Ammon's horn (tissue), 1 donor: ENCODE data around the gene RTN3.

Experiments used
- DNase-seq: peaks from one replicate; pipeline ENCODE4 v3.0.0-alpha.2; 2016; ENCODE audit warnings: low spot score

Gene RTN3

GRCh38 chr11:63745304-63746170, 64.2 kb downstream of the RTN3 start:
- peak; percentile 33 for DNase-seq

- DNase-seq = no peak
Measured at GRCh38 chr11:63747011-63747410, 65.7 kb downstream of the RTN3 start.

- DNase-seq = no peak
Measured at GRCh38 chr11:63749624-63750023, 68.3 kb downstream of the RTN3 start.

- DNase-seq = no peak
Measured at GRCh38 chr11:63756919-63757761, 75.8 kb downstream of the RTN3 start.

- DNase-seq = no peak
Measured at GRCh38 chr11:63760487-63761079, 79.3 kb downstream of the RTN3 start.

- no peak for DNase-seq
Measured at GRCh38 chr11:63761188-63761587, 79.9 kb downstream of the RTN3 start.

GRCh38 chr11:63761931-63762653, 80.8 kb downstream of the RTN3 start:
- peak; percentile 33 for DNase-seq

- DNase-seq = peak; percentile 41
Measured at GRCh38 chr11:63762654-63763495, 81.6 kb downstream of the RTN3 start.

GRCh38 chr11:63763496-63764339, 82.4 kb downstream of the RTN3 start:
- peak; percentile 45 for DNase-seq

- no peak for DNase-seq
Measured at GRCh38 chr11:63764340-63764678, 83.0 kb downstream of the RTN3 start.

GRCh38 chr11:63764679-63765647, 83.7 kb downstream of the RTN3 start:
- DNase-seq = no peak

GRCh38 chr11:63765688-63766241, 84.5 kb downstream of the RTN3 start:
- DNase-seq = no peak

- no peak for DNase-seq
Measured at GRCh38 chr11:63766531-63767235, 85.4 kb downstream of the RTN3 start.

GRCh38 chr11:63767267-63767564, 85.9 kb downstream of the RTN3 start:
- no peak for DNase-seq

GRCh38 chr11:63767565-63768236, 86.4 kb downstream of the RTN3 start:
- DNase-seq = peak; percentile 68

- DNase-seq = peak; percentile 43
Measured at GRCh38 chr11:63768237-63769041, 87.1 kb downstream of the RTN3 start, which contains the start of gene ZFTA. Gene ZFTA (minus strand): TSS chr11:63768775. CDS start chr11:63768622, 153 bp downstream.
